Subcutaneous adipose tissue (tissue), 4 donors: ENCODE measurements around the gene PYGB. TPM values are rescaled to one million over a fixed set of nuclear protein-coding genes. Genes with fewer than 3 reads are reported as not detected.

Experiments used
- total RNA-seq, 4 donors: library from RNA; depleted of rRNA; stranded (reverse); fragments of >200 nt; gene quantifications; one replicate each; pipeline ENCODE4 v1.1.0, GENCODE V29; 2016
- TF ChIP-seq, protein P1 (sequence below): fragments of 450-650 bp; IDR thresholded peaks from one replicate; pipeline ENCODE4 v1.5.1; 2016; ENCODE audit warnings: low read depth, mild to moderate bottlenecking, control low read depth, antibody characterized with exemption, moderate library complexity

Gene PYGB
- total RNA-seq, 4 donors from 2014 or later, result 99.3 to 216 (median 137) TPM

DNA sequence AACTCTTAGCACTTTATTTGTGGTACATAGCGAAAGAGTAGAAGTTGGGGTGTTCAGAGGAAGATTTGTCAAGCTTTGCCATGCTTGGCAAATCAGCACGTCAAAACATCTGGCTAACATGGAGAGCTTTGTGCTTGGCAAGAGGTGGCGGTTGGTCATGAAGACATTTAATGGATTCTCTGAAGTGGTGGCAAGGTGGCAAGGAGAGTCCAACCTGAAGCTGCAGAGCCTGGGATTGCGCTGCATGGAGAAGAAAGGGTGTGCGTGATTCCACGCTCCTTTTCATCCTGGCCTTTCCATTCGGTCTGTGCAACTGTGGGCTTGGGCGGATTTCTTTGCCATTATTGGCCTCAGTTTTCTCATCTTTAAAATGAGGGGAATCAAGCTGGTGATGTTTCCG is 3.1 kb downstream of the PYGB start:
- TF ChIP-seq, protein P1, sequence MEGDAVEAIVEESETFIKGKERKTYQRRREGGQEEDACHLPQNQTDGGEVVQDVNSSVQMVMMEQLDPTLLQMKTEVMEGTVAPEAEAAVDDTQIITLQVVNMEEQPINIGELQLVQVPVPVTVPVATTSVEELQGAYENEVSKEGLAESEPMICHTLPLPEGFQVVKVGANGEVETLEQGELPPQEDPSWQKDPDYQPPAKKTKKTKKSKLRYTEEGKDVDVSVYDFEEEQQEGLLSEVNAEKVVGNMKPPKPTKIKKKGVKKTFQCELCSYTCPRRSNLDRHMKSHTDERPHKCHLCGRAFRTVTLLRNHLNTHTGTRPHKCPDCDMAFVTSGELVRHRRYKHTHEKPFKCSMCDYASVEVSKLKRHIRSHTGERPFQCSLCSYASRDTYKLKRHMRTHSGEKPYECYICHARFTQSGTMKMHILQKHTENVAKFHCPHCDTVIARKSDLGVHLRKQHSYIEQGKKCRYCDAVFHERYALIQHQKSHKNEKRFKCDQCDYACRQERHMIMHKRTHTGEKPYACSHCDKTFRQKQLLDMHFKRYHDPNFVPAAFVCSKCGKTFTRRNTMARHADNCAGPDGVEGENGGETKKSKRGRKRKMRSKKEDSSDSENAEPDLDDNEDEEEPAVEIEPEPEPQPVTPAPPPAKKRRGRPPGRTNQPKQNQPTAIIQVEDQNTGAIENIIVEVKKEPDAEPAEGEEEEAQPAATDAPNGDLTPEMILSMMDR, result no peak

DNA sequence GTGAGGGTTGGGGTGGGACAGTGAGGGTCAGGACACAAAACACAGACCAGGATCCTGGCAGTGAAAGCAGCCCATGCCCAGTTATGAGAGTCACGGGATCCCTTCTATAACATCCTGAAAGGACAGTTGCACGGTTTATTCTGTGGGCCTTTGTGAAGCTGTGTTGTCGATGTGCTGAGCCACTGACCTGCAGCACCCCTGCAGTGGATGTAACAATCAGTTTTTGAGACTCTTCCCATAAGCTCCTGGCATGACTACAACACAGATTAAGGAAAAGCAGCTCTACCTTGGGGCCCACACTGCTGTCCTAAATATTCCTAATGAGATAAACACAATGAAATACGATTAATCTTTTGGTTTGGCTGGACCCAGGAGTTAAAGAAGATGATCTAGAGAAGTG is 3.7 kb downstream of the PYGB start:
- TF ChIP-seq, protein P1, result no peak

DNA sequence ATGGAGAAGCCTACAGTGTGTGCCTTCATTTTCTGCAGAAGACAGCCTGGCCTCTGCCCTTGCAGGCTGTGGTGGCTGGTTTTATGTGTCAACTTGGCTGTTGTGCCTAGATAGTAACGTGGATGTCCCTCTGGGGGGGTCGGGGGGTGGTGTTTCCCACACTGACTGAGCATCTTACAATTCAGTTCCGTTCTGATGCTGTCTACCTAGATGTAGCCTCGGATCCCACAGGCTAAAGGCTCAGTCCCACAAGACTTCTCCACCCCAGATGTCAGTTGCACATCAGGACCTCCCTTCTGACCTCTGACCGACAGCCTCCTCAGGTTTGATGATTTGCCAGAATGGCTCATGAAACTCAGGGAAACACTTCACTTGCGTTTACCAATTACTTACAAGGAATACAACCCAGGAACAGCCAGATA is 4.4 kb downstream of the PYGB start:
- TF ChIP-seq, protein P1, result no peak

DNA sequence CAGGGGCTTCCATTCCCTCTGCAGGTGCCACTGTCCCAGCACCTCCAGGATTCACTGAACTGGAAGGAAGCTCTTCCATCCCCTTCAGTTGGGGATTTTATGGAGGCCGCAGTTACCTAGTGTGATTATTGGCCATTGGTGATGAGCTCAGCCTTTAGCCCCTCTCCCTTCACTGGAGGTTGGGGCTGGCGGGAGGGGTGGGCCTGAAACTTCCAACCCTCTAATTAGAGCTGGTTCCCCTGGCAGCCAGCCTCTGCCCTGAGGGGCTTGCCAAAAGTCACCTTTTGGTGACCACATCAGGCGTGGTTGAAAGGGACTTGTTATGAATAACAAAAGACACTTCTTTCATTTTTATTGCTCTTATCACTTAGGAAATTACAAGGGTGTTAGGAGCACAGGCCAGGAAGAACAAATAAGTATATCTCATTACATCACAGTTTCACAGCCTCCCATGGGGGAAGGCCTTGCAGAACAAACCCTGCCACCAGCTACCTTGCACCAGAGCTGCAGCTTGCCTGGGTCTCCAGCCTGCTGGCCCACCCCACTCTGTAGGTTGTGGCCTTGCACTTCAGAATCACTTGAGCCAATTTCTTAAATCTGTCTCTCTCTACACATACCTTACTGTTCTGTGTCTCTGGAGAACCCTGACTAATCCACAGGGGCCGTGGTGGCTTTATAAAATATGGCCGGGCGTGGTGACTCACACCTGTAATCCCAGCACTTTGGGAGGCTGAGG is 5.0 kb downstream of the PYGB start:
- TF ChIP-seq, protein P1, result no peak

DNA sequence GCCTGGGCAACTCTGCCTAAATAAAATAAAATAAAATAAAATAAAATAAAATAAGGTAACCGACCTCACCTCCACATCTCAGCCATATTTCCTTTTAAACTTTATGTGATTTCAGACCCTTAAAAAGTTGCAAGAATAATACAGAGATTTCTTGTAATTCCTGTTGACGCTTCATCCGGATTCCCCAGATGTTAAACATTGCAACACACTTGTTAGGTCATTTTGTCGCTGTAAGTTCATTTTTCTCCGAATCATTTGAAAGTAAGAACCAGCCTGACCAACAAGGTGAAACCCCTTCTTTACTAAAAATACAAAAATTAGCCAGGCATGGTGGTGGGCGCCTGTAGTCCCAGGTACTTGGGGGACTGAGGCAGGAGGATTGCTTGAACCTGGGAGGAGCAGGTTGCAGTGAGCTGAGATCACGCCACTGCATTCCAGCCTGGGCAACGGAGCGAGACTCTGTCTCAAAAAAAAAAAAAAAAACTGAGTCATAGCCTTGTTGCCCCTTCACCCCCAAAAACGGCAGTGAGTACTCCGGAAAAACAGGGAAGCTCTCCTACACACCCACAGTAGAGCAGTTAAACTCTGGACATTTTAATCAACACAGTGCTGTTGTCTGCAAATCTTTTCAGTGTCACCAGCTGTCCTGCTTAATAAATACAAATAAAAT is 5.9 kb downstream of the PYGB start:
- TF ChIP-seq, protein P1, result no peak

DNA sequence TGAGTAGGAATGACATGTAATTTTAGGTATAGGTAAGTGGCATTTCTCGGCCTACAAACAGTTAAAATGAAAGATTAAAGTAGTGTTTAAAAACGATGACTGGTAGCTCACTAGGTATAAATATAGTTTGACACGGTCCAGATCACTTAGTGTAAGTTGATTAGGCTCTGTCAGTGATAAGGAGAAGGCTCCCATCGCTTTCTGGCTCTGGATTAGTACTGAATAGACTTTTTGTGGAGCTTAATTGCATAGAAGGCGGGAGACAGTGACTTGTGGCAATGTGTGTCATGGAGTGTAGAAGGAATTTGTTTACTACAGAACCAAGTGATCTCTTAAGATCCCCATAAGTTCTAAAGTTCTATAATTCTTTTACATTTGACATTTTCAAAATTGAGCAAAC is 6.7 kb downstream of the PYGB start:
- TF ChIP-seq, protein P1, result no peak

DNA sequence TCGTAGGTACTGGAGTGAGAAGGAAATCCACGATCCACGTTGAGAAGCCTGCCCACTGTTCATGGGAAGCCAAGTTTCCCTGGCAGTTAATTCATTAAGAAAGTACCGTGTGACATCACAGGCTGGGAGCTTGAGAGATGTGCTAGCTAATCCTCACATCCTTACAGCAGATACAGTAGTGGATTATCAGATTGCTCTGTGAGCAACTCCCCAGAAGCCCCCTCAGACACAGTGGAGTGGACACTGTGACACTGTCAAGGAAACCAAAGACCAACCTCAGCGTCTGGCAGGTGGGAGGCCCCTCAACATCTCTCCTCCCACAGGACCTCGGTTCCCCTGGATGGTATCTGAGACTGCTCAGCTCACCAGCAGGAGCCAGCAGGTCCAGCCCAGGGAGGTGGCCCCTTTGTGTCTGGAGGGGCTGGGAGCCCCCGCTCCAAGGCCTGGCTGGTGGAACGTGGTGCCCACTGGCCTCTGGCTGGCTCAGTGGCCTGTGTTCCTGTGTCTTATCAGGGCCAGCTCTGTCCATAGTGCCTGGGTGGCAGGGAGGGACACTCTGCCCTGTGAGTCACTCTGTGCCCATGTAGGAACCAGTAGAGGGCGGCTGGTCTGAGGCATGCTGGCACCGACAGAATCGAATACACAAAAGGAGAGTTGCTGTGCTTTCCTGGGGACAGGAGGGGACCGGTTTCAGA is 7.2 kb downstream of the PYGB start:
- TF ChIP-seq, protein P1, result no peak
